Dendritic cell treated with granulocyte-macrophage colony-stimulating factor and Interleukin-4, amounts not matched to agents 40 ng/mL and 50 ng/mL, for 4 days (primary cell): ENCODE measurements around the gene WNT5A.

Experiments
- H3K27ac Mint-ChIP-seq: one replicate; pipeline ENCODE4 v1.8.0; 2022; ENCODE audit warnings: mild to moderate bottlenecking, mixed read lengths
- H3K27me3 Mint-ChIP-seq: one replicate; pipeline ENCODE4 v1.8.0; 2022; ENCODE audit warnings: mild to moderate bottlenecking, mixed read lengths
- H3K36me3 Mint-ChIP-seq: one replicate; pipeline ENCODE4 v1.8.0; 2022; ENCODE audit warnings: low read depth, mixed read lengths
- H3K4me1 Mint-ChIP-seq: one replicate; pipeline ENCODE4 v1.8.0; 2022; ENCODE audit warnings: low read depth, mixed read lengths
- H3K4me3 Mint-ChIP-seq: one replicate; pipeline ENCODE4 v1.8.0; 2022; ENCODE audit warnings: mild to moderate bottlenecking, moderate library complexity, mixed read lengths
- H3K9me3 Mint-ChIP-seq: one replicate; pipeline ENCODE4 v1.8.0; 2022; ENCODE audit warnings: mixed read lengths
- intact Hi-C: fragments of 100-400 bp; cut with micrococcal nuclease; formaldehyde crosslinking; loops from one replicate; pipeline ENCODE4 v1.15.0; 2022

The WNT5A gene

GRCh38 chr3:55482496-55483195 lies 4.5 kb downstream of the WNT5A start:
- H3K4me3 Mint-ChIP-seq = peak overlapping the region; percentile 88

GRCh38 chr3:55481744-55482495 lies 5.2 kb downstream of the WNT5A start:
- peaks cover 57% of the 10 kb centered on the region for H3K27me3 Mint-ChIP-seq
- intact Hi-C loops = loop anchor here (10.0 kb wide), 1 partner anchor 413 kb away; no protein-coding TSS in a partner anchor
- H3K4me1 Mint-ChIP-seq = peaks cover 63% of the 10 kb centered on the region
- no peaks in the 10 kb centered on the region for H3K9me3 Mint-ChIP-seq
- peak overlapping the region; percentile 84 for H3K27ac Mint-ChIP-seq
- H3K36me3 Mint-ChIP-seq = peaks cover 59% of the 10 kb centered on the region
- peak overlapping the region; percentile 88 for H3K4me3 Mint-ChIP-seq

More at GRCh38 chr3:55482496-55483195, 4.5 kb downstream of the WNT5A start:
- H3K36me3 Mint-ChIP-seq = peaks cover 59% of the 10 kb centered on the region
- H3K4me1 Mint-ChIP-seq = peaks cover 58% of the 10 kb centered on the region
- no peaks in the 10 kb centered on the region for H3K9me3 Mint-ChIP-seq
- peak overlapping the region; percentile 84 for H3K27ac Mint-ChIP-seq
- intact Hi-C loops = loop anchor here (10.0 kb wide), 1 partner anchor 412 kb away; no protein-coding TSS in a partner anchor
- H3K27me3 Mint-ChIP-seq = peaks cover 54% of the 10 kb centered on the region

DNA sequence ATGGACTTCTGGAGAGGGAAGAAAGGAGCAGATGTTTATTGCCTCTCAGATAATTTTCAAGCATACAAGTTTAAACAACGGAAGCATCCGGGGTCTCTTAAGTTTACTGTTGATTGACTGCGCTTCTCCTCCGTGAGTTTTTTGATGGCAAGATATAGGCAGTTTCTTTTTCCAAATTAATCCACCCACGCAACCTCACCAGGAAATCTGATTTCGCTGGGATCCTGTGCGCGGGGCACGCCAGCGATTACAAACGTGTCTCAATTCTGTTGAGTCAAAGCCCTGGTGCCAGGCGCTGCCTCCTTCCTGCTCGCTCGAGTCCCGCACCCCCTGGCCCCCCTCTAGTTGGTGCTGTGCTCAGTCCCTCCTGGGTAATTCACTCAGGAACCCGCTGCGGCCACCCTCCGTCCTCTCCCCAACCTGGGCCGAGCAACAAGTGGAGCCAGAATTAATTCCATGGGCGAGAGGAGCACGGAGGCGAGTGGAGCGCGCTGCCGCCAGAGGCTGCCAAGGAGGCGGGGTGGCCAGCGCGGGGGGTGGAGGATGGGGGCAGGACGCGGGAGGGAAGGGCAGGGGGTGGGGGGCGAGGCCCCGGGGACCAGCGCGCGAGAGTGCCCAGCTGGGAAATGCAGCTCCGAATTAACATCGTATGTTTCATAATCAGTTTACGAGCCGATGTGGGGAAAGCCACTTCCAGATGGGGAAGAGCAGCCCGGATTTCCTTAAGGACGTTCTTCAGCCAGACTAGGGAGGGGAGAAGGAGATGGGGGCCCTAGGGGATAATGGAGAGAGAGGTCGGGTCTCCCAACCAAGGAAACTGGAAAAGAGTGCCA lies 6.0 kb downstream of the WNT5A start:
- Mint-ChIP-seq H3K9me3 (no peaks in the 10 kb centered on the region), H3K36me3 (peaks cover 59% of the 10 kb centered on the region), H3K27me3 (peaks cover 50% of the 10 kb centered on the region), H3K4me3 (peak overlapping the region; percentile 88), H3K4me1 (peaks cover 70% of the 10 kb centered on the region), H3K27ac (peak overlapping the region; percentile 84)
- intact Hi-C loops = loop anchor here (10.0 kb wide), 1 partner anchor 414 kb away; no protein-coding TSS in a partner anchor

GRCh38 chr3:55477306-55478303 lies 9.5 kb downstream of the WNT5A start:
- peaks cover 66% of the 10 kb centered on the region for H3K36me3 Mint-ChIP-seq
- H3K27ac Mint-ChIP-seq = no peak overlapping the region
- H3K27me3 Mint-ChIP-seq = peaks cover 27% of the 10 kb centered on the region
- no peak overlapping the region for H3K4me3 Mint-ChIP-seq
- H3K4me1 Mint-ChIP-seq = peaks cover 53% of the 10 kb centered on the region
- H3K9me3 Mint-ChIP-seq = no peaks in the 10 kb centered on the region
- intact Hi-C loops = no loop called here

- intact Hi-C loops = no loop called here
- H3K9me3 Mint-ChIP-seq = no peaks in the 10 kb centered on the region
- H3K4me3 Mint-ChIP-seq = no peak overlapping the region
- peaks cover 77% of the 10 kb centered on the region for H3K36me3 Mint-ChIP-seq
- peaks cover 21% of the 10 kb centered on the region for H3K27me3 Mint-ChIP-seq
- H3K27ac Mint-ChIP-seq = no peak overlapping the region
- peaks cover 44% of the 10 kb centered on the region for H3K4me1 Mint-ChIP-seq
These were observed 10.6 kb downstream of the WNT5A start for GRCh38 chr3:55476515-55476914.

- Mint-ChIP-seq H3K4me1 (peaks cover 32% of the 10 kb centered on the region), H3K9me3 (no peaks in the 10 kb centered on the region), H3K27me3 (peaks cover 9% of the 10 kb centered on the region), H3K27ac (peak overlapping the region; percentile 1), H3K36me3 (peaks cover 88% of the 10 kb centered on the region), H3K4me3 (no peak overlapping the region)
- intact Hi-C loops = no loop called here
These were observed 12.9 kb downstream of the WNT5A start for GRCh38 chr3:55474213-55474632.

DNA sequence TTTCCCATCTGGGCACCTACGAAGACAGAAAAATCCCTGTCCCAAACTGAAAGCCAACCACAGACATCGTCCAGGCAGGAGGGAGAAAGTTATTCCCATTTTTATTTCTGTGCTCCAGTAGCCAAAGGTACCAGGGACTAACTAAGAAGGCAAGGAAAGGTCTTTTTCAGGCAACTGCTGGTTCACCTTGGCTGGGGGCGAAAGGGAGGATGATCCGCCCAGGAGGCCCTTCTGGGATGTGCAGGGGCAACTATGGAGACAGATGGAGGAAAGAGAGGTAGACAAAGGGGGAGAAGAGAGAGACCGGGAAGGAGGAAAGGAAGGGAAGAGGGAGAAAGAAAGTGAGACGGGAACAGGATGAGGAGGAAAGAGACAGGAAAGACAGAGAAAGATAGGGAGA lies 13.3 kb downstream of the WNT5A start:
- Mint-ChIP-seq H3K4me3 (no peak overlapping the region), H3K27ac (peak overlapping the region; percentile 1), H3K36me3 (peaks cover 91% of the 10 kb centered on the region), H3K27me3 (peaks cover 9% of the 10 kb centered on the region), H3K4me1 (peaks cover 32% of the 10 kb centered on the region), H3K9me3 (no peaks in the 10 kb centered on the region)
- intact Hi-C loops = no loop called here

DNA sequence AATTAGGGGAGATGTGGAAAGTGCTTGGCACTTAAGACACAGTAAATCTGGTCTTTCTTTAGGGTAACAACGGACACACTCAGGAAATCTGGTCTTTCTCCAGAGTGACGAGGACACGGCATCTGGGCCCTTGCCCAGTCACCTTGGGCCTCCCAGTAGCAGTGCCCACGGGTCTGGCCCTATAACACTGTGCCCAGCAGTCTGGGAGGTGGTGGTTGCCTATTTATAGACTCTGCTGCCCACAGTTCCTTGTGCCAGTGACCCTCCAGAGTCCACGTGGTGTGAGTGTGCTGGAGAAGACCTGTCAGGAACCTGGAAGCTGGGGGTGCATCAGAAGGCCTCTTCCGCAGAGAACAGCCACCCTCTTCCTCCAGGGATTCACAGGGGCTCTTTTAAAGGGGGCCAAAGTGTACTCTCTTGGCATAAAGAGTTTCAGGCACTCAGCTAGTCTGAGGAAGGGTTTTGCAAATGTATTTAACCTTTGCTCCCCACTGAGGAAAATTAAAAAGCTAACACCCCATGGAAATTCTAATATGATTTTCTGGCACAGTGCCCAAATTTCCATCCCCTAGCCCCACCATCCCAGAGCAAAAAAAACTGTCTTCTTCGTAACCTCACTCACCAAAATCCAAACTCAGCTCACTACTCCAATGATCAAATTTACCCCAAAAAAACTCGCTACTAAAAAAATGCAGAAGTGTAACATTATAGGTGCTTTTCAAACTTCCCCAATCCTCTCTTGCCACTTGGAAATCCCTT lies 15.4 kb downstream of the WNT5A start:
- peaks cover 19% of the 10 kb centered on the region for H3K4me1 Mint-ChIP-seq
- H3K9me3 Mint-ChIP-seq = no peaks in the 10 kb centered on the region
- no peak overlapping the region for H3K27ac Mint-ChIP-seq
- peaks cover 4% of the 10 kb centered on the region for H3K27me3 Mint-ChIP-seq
- no peak overlapping the region for H3K4me3 Mint-ChIP-seq
- H3K36me3 Mint-ChIP-seq = peaks cover 86% of the 10 kb centered on the region
- intact Hi-C loops = no loop called here

DNA sequence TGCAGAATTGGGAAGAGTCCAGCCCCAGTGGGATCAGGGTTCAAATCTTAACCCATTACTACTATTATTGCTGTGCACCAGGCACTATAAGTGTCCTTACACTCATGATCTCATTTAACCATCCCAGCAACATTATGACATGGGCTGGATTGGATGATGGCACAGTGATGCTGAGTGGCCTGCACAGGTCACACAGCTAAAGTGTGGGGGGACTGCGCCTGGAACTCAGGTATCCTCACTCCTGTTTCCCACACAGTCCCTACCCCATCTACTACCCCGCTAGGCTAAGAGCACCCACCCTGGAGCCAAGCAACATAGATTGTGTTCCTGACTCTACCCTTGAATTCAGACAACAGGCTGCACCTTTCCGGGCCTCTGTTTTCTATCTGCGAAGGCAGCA lies 16.0 kb downstream of the WNT5A start:
- Mint-ChIP-seq H3K4me3 (no peak overlapping the region), H3K4me1 (peaks cover 14% of the 10 kb centered on the region), H3K9me3 (no peaks in the 10 kb centered on the region), H3K27ac (no peak overlapping the region), H3K27me3 (peaks cover 4% of the 10 kb centered on the region), H3K36me3 (peaks cover 80% of the 10 kb centered on the region)
- intact Hi-C loops = no loop called here

DNA sequence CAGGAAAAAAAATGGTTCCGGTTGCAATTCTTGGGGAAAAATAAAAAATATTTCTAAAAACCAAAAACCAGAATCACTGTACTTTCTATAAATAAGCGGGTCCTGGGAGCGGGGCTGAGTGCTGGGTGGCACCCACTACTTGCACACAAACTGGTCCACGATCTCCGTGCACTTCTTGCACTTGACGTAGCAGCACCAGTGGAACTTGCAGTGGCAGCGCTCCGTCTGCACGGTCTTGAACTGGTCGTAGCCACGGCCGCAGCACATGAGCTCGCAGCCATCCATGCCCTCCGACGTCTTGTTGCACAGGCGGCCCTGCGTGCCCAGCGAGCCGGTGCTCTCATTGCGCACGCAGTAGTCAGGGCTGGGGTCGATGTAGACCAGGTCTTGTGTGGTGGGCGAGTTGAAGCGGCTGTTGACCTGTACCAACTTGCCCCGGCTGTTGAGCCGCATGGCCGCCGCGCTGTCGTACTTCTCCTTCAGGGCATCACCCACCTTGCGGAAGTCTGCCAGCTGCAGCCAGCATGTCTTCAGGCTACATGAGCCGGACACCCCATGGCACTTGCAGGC lies 17.1 kb downstream of the WNT5A start:
- Mint-ChIP-seq H3K4me3 (no peak overlapping the region), H3K27me3 (peaks cover 4% of the 10 kb centered on the region), H3K36me3 (peaks cover 77% of the 10 kb centered on the region), H3K9me3 (no peaks in the 10 kb centered on the region), H3K27ac (no peak overlapping the region), H3K4me1 (peaks cover 12% of the 10 kb centered on the region)
- intact Hi-C loops = no loop called here

GRCh38 chr3:55468251-55468650 lies 18.9 kb downstream of the WNT5A start:
- H3K4me3 Mint-ChIP-seq = no peak overlapping the region
- no peaks in the 10 kb centered on the region for H3K9me3 Mint-ChIP-seq
- H3K36me3 Mint-ChIP-seq = peaks cover 66% of the 10 kb centered on the region
- H3K4me1 Mint-ChIP-seq = peaks cover 5% of the 10 kb centered on the region
- H3K27ac Mint-ChIP-seq = no peak overlapping the region
- H3K27me3 Mint-ChIP-seq = no peaks in the 10 kb centered on the region
- intact Hi-C loops = no loop called here

- peaks cover 55% of the 10 kb centered on the region for H3K36me3 Mint-ChIP-seq
- H3K27me3 Mint-ChIP-seq = no peaks in the 10 kb centered on the region
- H3K27ac Mint-ChIP-seq = no peak overlapping the region
- no peaks in the 10 kb centered on the region for H3K9me3 Mint-ChIP-seq
- intact Hi-C loops = no loop called here
- no peaks in the 10 kb centered on the region for H3K4me1 Mint-ChIP-seq
- H3K4me3 Mint-ChIP-seq = no peak overlapping the region
These were observed 20.0 kb downstream of the WNT5A start for GRCh38 chr3:55467099-55467498.
